Measurements from ENCODE around the gene TNNT1.
A peak's percentile ranks its signal among the peaks of the same experiment; 100 is the strongest.

The TNNT1 gene

GRCh38 chr19:55095260-55096060 lies 53.5 kb downstream of the TNNT1 start:
- H3K4me3 ChIP-seq: no peak overlapping the region
- H3K27ac ChIP-seq: no peak overlapping the region

DNA sequence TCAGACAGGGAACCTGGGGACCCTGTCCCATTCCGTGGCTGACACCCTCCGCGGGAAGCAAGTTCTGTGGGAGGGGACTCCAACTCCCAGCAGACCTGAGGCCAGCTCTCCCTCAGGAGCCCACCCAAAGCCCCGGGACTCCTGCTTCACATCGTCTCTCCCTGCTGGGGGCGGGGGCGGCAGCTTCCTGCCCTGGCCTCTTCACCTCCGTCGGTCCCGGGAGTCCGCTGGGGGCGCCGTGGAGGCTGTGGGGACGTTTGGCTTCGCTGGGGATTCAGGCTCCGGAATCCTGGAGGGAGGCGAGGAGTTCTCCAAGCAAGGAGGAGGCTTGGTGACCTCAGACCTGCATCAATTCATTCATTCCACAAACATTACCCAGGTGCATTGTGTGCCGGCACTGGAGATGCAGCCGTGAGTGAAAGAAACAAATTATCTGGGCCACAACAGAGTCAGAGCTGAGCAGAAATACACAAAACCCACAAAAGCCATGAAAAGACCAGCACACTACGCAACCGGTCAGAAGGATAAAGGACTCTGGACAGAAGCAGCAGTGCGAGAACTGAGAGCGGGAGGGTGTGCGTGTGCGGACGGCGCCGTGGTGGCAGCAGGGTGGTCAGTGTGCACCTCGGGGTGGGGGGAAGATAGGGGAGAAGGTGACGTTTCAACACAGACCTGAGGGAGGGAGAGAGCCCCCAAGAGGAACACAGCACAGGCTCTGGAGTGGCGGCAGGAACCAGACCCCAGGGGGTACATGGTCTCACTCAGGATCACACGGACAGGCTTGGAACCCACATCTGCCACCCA lies 54.3 kb downstream of the TNNT1 start:
- Histone ChIP-seq H3K27ac (no peak overlapping the region), H3K4me3 (no peak overlapping the region)

DNA sequence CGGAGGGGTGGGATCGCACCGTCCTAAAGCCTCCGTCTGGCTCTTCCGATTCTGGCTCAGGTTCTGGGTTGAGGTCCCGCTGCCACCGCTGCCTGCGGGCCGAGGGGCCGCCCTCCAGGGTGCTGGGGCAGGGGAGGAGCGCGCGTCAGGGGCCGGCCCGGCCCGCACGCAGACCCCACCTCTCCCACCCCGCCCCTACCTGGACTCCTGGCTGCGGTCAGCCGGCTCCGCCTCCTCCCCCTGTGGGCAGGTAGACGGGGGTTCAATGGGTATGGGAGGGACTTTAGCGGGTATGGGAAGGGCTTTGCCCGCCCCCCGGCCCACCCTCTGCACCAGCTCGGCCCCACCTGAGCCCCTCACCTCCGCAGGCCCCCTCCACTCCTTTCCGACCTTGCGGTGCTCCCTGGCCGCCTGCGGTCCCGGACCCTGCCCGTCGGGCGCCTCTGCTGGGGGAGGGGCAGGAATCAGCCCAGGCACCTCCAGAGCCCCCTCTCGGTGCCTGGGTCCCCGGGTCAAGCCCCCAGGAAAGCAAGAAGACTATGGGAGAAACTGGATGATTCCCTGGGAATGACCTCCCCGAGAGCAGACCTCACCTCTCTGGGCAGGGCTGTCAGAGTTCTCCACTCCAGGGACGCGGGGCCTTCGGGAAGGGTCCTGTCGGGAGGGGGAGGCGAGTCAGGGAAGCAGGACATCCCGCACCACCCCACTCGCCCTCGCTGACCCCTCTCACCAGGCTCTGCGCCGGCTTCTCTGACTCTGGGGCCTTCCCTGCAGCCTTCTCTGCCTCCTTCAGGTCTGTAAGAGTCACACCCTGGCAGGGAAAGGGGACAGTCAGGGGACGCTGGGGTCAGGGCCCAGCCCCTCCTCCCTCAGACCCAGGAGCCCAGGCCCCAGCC lies 56.3 kb downstream of the TNNT1 start:
- Histone ChIP-seq H3K27ac (no peak overlapping the region), H3K4me3 (no peak overlapping the region)

GRCh38 chr19:55091955-55092354 lies 57.1 kb downstream of the TNNT1 start:
- Histone ChIP-seq H3K27ac (no peak overlapping the region), H3K4me3 (no peak overlapping the region)

DNA sequence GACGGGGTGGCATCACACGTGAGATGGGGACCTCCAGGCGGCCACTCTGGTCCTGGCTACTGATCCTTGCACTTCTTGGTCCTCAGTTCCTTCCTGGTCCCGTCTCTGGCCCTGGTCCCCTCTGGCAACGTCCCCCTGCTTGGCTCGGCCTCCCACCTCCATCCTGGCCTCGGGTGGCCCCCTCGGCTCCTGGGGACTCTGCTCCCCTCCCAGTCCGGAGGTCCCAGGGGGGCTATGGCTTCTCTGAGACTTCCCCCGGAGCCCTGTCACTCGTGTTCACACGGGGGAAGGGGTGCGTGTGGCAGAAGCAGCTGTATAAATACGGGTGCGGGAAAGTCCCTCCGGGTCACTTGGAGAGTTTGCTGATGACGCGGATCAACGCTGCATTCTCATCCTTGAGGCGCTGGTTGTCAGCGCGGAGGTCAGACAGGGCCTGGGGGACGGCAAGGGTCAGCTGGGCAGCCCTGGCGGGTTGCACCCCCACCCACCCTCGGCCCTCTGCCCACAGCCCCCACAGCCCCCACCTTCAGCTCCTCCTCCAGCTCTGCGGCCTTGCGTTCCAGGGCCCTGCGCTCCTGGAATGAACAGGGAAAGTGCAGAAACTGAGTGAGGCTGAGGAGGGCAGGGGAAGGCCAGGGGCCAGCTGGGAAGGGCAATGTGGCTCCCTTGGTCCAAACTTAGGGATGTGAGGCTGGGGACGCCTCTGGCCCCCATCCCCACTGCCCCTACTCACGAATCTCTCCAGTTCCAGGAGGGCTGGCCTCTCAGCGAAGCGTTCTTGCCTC lies 57.7 kb downstream of the TNNT1 start:
- no peak overlapping the region for H3K4me3 ChIP-seq
- no peak overlapping the region for H3K27ac ChIP-seq

DNA sequence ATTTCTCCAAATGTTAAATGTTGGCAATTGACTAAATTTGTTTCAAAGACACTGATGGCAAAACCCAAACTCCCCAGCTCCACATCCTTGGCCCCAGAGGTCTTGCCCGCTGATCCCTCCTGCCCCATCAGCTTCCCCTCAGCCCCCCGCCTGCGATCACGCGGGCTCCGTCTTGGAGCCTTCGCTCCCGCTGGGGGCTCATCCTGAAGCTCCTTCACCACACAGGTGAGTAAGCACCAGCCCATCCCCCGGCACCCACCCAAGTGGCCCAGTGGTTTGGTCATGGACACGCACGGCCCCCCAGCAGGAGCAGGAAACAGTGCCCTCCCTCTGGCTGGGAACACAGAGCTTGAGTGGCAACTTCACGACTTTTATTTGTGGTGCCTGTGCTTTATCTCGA lies 58.4 kb downstream of the TNNT1 start:
- H3K27ac ChIP-seq: no peak overlapping the region
- no peak overlapping the region for H3K4me3 ChIP-seq

- no peak overlapping the region for H3K4me3 ChIP-seq
- no peak overlapping the region for H3K27ac ChIP-seq
Measured at GRCh38 chr19:55089342-55089944, 59.6 kb downstream of the TNNT1 start.

GRCh38 chr19:55088543-55089341 lies 60.3 kb downstream of the TNNT1 start:
- Histone ChIP-seq H3K27ac (no peak overlapping the region), H3K4me3 (no peak overlapping the region)

- Histone ChIP-seq H3K27ac (no peak overlapping the region), H3K4me3 (peak overlapping the region in 1 of 7 experiments; percentile 43)
Measured at GRCh38 chr19:55088021-55088451, 61.0 kb downstream of the TNNT1 start.

- Histone ChIP-seq H3K27ac (peak overlapping the region in 2 of 21 experiments; percentile 3 to 37), H3K4me3 (peak overlapping the region in 6 of 7 experiments; percentile 14 to 43 (median 27))
Measured at GRCh38 chr19:55087542-55087901, 61.5 kb downstream of the TNNT1 start.

- Histone ChIP-seq H3K27ac (peak overlapping the region in 3 of 21 experiments; percentile 3 to 53 (median 37)), H3K4me3 (peak overlapping the region; percentile 14 to 43 (median 24))
Measured at GRCh38 chr19:55086730-55087541, 62.1 kb downstream of the TNNT1 start.

- Histone ChIP-seq H3K4me3 (peak overlapping the region in 6 of 7 experiments; percentile 14 to 43 (median 27)), H3K27ac (peak overlapping the region in 1 of 21 experiments; percentile 53)
Measured at GRCh38 chr19:55085923-55086715, 62.9 kb downstream of the TNNT1 start.

DNA sequence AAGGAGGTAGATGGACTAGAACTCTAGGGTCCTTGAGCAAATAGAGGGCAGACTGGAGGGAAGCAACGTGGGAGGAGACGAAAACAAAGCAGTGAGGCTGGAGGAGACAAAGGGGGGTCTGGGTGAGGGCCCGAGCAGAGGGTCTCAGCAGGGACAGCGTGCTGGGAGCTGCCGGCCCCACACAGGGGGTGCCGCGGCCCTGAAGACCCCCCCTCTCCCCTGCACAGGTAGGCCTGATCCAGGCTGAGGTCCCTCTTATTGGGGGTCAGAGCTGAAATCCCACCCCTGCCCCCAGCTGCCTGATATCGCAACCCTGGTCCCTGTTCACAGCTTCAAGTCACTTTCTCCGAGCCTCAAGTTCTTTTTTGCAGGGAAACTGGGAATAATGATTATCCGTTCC lies 64.6 kb downstream of the TNNT1 start:
- H3K4me3 ChIP-seq: no peak overlapping the region

DNA sequence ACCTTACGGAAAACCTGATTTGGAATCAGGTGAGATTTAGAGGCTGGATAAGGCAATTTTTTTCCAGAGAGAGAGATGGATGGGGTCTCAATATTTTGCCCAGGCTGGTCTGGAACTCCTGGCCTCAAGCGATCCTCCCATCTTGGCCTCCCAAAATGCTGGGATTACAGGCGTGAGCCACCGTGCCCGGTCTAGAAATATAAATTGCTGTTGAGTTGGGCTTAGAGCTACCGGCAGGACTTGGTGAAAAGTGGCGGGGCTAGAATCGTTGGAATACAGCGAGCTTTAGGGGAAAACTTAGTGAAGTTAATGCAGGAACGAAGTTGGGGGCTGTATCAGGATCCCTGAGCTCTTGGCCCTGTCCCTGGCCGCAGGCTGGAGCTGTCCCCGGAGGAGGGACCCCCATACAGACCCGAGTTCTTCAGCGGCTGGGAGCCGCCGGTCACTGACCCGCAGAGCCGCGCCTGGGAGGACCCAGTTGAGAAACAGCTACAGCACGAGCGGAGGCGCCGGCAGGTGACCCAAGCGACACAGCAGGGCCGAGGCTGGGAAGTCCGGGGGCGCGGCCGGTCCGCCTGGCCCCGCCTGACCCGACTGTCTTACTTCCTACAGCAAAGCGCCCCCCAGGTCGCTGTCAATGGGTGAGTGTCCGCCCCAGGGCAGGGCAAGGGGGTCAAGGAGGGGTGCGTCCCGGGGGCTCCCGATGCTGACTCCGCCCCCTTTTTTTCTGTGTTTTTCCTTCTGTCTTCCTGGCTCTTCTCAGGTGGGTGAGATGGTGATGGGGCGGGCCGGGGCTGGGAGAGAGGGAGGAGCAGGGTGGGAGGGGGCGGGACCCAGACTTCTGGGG lies 65.8 kb downstream of the TNNT1 start:
- no peak overlapping the region for H3K4me3 ChIP-seq
- H3K27ac ChIP-seq: no peak overlapping the region

More for the DNA sequence above, 64.6 kb downstream of the TNNT1 start:
- no peak overlapping the region for H3K27ac ChIP-seq
